Esophagus mucosa (tissue), 1 donor: ENCODE measurements around the gene NDUFAF2. TPM values are rescaled to one million over a fixed set of nuclear protein-coding genes. Genes with fewer than 3 reads are reported as not detected.

Source experiments
- ATAC-seq: fragments of 200-7000 bp; cut with Tn5 transposase; one replicate; pipeline ENCODE4 v1.9.1; 2020
- total RNA-seq: library from RNA; stranded (reverse); gene quantifications from one replicate; pipeline ENCODE4 v1.2.4, GENCODE V29; 2023
- donor health status: DM: yes; HTN: yes; CAD: no.

Gene NDUFAF2
- total RNA-seq, 1 donor from 2014 or later: 26.5 TPM

- no peak for ATAC-seq
These were observed 187.6 kb downstream of the NDUFAF2 start for GRCh38 chr5:61132559-61132958.

DNA sequence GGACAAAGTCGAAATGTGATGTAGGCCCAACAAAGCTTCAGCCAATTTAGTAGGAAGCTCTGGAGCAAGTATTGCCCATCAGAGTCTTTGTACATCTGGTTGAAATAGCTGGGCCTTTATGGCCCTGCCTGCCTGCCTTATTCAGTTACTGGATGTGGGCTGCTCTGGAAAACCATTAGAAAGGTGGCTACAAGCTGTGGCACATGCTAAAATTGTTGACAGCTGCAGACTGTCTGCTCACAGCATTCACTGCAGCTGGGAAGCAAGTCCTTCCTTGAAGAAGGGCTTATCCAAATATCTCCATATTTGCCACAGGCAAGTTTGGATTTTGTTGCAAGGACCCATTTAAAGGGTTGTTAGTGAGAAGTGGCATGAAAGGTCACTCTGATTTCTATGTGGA, 192.8 kb downstream of the NDUFAF2 start:
- no peak for ATAC-seq

DNA sequence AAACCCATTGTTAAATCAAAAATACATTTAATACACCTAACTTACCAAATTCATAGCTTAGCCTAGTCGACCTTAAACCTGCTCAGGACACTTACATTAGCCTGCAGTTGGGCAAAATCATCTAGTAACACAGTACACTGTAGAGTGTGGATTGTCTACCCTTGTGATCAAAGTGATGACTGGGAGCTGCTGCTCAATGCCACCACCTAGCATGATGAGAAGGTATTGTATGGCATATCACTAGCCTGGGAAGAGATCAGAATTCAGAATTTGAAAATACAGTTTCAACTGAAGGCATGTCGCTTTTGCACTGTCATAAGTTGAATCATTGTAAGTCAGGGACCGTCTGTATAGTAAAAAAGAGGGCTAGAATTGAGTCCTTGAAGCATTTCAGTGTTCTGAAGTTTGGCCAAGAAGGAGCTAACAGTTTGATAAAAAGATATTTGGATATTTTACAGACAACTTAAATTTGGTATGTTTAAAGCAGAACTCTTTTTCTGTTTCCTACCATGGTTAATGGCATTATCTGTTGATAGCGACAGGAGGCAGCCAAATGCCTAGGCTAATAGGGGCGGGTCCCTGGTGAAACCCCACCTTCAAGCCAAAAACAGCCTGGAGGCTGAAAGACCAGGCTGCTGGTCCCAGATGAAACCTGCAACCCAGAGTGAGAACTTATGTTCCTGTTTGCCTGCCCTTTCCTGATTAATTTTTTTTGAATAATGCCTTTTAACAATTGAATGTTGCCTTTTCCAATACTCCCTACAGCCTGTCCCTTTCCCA, 194.3 kb downstream of the NDUFAF2 start:
- peak; percentile 72 for ATAC-seq

- no peak for ATAC-seq
These were observed 194.9 kb downstream of the NDUFAF2 start for GRCh38 chr5:61139931-61140330.

GRCh38 chr5:61141801-61142200, 196.8 kb downstream of the NDUFAF2 start:
- no peak for ATAC-seq

GRCh38 chr5:61142391-61142790, 197.4 kb downstream of the NDUFAF2 start:
- ATAC-seq: no peak

GRCh38 chr5:61142811-61143210, 197.8 kb downstream of the NDUFAF2 start:
- ATAC-seq: peak; percentile 36

DNA sequence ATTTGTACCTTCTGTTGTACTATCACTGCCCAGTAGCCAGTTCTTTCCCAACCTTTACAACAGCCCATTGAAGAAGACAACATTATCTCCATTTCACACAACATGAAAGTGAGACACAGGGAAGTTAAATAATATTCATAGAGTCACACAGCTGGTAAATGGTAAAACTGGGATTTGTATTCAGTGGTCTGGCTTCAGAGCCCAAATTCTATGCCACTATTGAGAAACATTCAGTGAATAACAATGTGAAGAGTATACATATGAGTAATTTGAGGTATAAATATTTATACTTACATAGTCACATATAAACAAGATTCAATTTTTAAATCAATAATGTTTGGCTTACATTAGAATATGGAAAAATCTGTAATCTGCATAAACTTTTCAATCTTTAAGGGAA, 203.5 kb downstream of the NDUFAF2 start:
- ATAC-seq: no peak

- ATAC-seq: no peak
These were observed 206.9 kb downstream of the NDUFAF2 start for GRCh38 chr5:61151893-61152292.

DNA sequence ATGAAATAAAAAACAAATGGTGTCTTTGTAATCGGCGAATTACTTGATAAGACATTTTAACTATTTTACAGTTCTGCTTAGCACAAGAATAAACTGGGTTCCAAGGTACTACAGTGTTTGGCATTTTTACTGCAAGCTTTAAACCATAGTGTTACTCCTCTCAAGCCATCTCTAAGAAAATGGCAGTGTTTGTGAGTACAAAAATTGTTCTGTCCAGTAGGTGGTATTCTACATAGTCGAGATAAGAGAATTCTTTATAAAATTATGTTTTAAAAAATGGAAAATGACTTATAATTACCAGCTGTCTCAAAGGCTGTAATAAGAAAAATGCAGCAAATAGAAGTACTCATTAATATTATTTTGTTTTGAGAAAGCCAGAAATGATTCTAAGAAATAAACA, 214.1 kb downstream of the NDUFAF2 start:
- no peak for ATAC-seq

DNA sequence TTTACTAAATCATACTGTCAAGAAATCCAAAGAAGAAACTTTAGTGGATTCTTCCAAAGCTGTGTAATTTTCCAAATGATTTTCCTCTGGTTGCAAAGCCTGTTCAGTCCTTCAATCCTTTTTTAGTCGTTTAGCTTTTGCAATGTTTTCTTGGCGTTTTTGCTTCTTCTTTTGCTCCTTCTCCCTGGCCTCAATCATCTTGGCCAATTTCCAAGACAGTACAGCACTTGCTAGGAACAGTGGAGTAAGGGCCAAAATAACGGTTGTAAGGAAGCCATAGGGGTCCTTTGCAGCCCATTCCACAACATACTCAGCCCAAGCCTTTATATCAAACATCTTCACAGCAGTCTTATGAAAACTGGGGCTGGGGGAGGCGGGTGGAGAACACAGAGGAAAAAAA, 214.8 kb downstream of the NDUFAF2 start:
- no peak for ATAC-seq

- ATAC-seq: no peak
These were observed 215.5 kb downstream of the NDUFAF2 start for GRCh38 chr5:61160497-61160896.

GRCh38 chr5:61162010-61162831, 217.2 kb downstream of the NDUFAF2 start, which contains the start of gene SMIM15:
TSS of gene SMIM15 (minus strand) at chr5:61162468. CDS start at chr5:61160171, 2,297 bp downstream.
- peak; percentile 96 for ATAC-seq

GRCh38 chr5:61162832-61163567, 218.0 kb downstream of the NDUFAF2 start:
- ATAC-seq: peak; percentile 63

DNA sequence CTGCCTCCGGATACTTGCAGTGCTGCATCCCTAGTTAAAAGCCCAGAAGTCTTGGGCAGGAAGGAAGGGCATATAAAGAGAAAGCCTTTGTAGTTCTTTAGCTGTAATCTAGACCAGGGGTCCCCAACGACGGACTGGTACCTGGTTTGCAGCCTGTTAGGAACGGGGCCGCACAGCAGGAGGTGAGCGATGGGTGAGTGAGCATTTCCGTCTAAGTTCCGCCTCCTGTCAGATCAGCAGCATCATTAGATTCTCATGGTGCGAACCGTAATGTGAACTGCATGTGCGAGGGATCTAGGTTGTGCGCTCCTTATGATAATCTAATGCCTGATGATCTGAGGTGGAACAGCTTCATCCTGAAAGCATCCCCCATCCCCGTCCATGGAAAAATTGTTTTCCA, 218.9 kb downstream of the NDUFAF2 start:
- no peak for ATAC-seq

GRCh38 chr5:61167382-61167781, 222.4 kb downstream of the NDUFAF2 start:
- ATAC-seq: no peak

- no peak for ATAC-seq
These were observed 223.9 kb downstream of the NDUFAF2 start for GRCh38 chr5:61168951-61169350.

DNA sequence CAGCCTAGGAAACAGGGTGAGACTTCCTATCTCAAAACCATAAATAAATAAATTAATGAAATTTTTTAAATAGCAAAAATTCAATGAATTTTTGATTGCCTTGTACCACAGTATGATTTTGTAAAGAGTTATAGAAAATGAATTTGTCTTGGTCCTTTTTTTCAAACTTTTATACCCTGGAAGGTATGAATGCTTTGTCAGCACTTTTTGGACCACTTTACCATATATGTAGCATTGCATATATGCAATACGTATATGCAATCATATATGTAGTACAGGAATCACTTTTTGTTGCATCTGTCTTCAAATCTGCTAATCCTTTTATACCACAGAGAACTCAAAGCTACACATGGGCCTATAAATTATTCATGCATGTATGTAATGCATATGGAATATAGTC, 226.5 kb downstream of the NDUFAF2 start:
- ATAC-seq: no peak

DNA sequence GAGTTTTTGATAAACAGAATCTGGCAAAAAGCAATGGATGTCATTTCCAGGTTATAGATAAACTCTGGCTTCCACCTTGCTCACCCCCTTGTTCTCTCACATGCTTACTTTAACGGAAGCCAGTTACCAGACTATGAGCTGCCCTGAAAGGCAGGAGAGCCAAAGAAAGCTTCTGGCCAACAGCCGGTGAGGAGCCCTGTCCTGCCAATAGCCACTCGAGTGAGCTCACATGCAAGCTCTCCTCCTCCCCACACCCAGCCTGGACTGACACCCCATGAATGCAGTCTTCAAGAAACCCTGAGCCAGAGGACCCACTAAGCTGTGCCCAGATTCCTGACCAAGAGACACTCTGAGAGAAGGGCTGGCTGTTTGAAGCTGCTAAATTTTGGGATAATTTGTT, 231.6 kb downstream of the NDUFAF2 start:
- no peak for ATAC-seq

DNA sequence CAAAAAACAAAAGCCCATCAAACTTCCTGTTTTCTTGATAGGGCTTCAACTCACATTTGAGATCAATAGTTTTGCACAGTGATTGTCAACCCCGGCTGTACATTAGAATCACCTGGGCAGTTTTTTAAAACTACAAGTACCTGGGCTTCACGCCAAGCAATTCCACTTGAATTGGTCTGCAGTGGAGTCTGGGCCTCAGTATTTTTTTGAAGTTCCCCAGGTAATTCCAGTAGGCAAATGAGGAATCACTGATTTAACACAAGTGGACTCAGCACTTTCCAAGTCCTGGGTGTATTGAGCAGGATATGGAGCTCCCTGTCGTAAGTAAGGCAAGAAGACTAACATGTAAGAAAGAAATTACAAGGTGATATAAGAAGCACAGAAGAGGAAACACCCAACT, 232.1 kb downstream of the NDUFAF2 start:
- ATAC-seq: no peak

- ATAC-seq: no peak
These were observed 232.7 kb downstream of the NDUFAF2 start for GRCh38 chr5:61177716-61178115.

DNA sequence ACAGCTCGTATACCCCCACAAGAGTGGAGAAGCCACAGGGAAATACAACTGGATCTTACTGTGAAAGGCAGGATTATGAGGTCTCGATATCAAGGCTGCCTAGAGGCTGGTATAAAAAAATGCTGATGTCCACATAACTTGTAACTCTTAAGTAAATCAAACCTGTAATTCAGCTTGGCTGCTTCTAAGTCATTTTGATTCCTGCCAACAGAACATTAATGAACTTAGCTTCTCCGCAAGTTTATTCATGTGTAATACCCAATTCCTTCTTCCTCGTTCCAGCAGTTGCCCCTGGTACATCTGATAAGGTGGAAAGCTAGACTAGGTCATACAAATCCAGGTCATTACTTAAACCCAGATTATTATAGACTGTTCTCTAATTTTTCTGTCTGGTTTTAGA, 233.7 kb downstream of the NDUFAF2 start:
- peak; percentile 73 for ATAC-seq

DNA sequence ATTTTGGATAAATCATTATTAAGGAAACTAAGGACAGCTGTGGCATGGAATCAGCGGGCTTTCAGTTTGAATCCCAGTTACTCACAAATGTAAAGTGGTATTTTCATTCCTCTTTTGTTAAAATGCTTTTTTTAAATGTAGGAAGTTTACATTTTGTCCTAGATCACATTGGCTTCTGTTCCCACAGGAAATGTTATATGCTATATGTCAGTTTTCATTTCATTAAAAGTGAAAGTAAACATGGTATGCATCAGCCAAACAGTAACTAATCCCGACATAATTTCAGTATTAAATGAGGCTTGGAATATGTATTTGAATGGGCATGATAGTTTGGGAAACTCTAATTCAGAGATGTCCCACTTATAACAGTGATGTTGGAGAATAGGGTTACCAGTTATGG, 235.9 kb downstream of the NDUFAF2 start:
- ATAC-seq: no peak
